Stimulated activated CD8-positive, alpha-beta memory T cell treated with anti-CD3 and anti-CD28 coated beads, Interleukin-12 subunit alpha, Interleukin-12 subunit beta, amount 100 ng/mL, for 1 hour (primary cell): Measurements from ENCODE around the gene TSPEAR.
"Not testable (repeated sequence)": the region's sequence is repeated elsewhere in the genome, so short reads cannot be mapped to it uniquely, and the experiment has no call there.

Source experiments
- DNase-seq: peaks from one replicate; pipeline ENCODE4 v3.0.0-alpha.2; 2020; ENCODE audit warnings: low read depth

Gene TSPEAR

GRCh38 chr21:44603109-44603875 is 108.1 kb downstream of the TSPEAR start:
- no peak for DNase-seq

- no peak for DNase-seq
Measured at GRCh38 chr21:44602463-44602850, 108.9 kb downstream of the TSPEAR start.

DNA sequence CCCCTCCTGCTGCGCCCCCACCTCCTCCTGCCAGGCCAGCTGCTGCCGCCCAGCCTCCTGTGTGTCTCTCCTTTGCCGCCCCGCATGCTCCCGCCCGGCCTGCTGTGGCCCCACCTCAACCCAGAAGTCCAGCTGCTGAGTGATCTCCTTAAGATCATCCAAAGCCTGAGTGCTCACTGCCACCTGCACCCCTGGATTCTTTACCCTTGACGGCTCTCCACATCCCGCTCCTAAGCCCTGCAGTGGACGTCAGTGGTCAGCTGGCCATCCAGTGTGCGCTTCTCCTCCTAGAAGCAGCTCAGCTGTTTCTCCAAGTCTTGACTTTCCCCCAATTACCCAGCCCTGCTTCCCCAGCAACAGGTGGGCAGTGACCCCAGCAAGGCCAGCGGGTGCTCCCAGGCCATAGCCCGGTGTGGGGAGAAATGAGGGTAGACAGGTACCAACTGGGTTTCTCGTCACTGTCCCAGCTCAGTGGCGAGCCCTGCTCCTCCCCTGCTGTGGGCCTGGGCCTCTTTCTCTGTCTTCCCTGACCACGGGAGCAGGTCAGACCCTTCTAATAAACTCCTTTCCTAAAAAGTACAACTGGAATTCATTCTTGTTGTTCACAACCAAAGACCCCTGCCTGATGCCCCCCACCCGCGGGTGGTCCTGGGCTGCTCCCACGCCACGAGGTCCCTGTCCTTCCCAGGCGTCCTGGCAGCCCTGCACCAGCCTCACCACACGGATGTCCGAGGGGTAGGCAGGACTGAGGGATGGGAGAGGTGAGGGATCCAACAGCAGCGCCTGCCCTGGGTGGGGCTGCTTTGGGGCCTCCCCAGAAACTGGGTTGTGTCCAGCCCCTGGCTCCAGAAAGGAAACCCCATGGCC is 109.5 kb downstream of the TSPEAR start:
- DNase-seq, result no peak

DNA sequence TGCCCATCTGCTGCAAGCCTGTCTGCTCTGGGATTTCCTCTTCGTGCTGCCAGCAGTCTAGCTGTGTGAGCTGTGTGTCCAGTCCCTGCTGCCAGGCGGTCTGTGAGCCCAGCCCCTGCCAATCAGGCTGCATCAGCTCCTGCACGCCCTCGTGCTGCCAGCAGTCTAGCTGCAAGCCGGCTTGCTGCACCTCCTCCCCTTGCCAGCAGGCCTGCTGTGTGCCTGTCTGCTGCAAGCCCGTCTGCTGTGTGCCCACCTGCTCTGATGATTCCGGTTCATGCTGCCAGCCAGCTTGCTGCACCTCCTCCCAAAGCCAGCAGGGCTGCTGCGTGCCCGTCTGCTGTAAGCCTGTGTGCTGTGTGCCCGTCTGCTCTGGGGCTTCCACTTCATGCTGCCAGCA is 110.3 kb downstream of the TSPEAR start:
- not testable (repeated sequence) for DNase-seq

GRCh38 chr21:44600118-44600978 is 111.0 kb downstream of the TSPEAR start, which contains the start of gene KRTAP10-7:
Gene KRTAP10-7, plus strand, starts transcription at chr21:44600597. Its CDS starts 25 bp downstream, at chr21:44600622.
- not testable (repeated sequence) for DNase-seq

DNA sequence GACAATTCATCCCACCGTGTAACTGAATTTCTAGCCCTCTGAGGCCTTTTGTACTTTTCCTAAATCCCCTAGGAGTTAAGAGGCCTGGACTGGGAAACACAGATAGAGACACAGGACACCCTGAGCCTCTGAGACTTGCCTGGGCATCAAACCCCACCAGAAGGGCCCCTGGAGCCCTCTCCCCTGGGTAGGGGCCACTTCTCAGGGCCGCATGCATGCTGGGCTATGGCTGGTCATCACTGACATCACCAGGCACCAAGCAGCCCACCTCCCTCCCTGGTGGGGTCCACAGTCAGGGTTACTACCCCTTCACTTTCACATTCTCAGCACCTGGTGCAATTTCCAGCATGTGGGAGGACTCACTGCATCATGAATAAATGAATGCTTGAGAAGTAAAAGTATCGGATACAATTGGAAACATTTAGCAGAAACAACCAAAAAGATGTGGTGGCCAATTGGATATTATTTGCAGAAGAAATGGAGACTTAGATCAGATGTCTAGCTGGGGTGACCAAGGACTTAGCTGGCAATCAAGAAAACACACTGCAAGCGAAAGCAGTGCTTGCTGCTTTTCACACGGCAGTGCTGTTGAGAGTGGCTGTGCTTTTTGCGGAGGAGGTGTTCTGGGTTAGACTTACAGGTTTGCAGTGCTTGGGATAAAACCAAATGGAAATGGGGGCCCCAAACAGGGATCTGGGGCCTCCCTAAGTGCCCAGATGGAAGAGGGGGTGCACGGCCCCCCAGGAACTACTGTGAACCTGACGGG is 111.9 kb downstream of the TSPEAR start:
- no peak for DNase-seq

- no peak for DNase-seq
Measured at GRCh38 chr21:44598061-44598460, 113.3 kb downstream of the TSPEAR start.

GRCh38 chr21:44596068-44596725 is 115.2 kb downstream of the TSPEAR start:
- DNase-seq, result no peak

DNA sequence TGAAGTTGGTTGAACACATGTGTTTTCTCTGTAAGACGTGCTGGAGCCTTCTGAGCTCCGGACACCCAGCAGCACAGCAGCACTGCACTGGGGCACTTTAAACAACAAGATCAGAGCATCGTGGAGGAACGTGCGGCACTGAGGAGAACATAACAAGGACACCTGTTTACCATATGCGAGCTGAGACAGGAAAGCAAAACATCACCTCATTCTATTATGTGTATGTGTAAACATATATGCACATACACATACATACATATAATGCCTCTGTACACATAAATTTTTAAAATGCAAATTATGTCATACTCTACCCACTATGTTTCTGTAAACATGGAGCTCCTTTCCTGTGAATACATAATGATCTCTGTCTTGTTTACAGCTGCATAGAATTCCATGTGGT is 115.8 kb downstream of the TSPEAR start:
- DNase-seq, result no peak

DNA sequence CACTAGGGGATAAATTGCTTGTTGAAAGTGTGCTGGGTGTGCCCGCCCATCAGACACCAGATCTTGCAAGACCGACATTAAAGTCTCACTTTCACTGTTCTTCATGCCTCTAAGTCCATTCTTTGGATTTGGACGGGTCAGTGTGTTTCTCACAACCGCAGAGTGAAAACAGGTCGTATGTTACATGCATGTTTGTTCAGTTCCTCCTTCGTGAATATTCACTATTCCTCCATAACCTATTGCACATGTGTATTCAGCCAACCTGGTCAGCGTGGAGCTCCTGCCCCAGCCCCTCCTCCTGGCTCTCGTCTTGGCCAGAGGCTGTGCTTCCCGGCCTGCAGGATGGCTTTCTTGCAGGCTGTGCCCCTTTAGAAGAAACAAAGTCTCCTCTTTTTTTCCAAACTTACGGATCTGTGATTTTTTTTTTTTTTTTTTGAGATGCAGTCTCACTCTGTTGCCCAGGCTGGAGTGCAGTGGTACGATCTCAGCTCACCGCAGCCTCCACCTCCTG is 116.9 kb downstream of the TSPEAR start:
- no peak for DNase-seq

DNA sequence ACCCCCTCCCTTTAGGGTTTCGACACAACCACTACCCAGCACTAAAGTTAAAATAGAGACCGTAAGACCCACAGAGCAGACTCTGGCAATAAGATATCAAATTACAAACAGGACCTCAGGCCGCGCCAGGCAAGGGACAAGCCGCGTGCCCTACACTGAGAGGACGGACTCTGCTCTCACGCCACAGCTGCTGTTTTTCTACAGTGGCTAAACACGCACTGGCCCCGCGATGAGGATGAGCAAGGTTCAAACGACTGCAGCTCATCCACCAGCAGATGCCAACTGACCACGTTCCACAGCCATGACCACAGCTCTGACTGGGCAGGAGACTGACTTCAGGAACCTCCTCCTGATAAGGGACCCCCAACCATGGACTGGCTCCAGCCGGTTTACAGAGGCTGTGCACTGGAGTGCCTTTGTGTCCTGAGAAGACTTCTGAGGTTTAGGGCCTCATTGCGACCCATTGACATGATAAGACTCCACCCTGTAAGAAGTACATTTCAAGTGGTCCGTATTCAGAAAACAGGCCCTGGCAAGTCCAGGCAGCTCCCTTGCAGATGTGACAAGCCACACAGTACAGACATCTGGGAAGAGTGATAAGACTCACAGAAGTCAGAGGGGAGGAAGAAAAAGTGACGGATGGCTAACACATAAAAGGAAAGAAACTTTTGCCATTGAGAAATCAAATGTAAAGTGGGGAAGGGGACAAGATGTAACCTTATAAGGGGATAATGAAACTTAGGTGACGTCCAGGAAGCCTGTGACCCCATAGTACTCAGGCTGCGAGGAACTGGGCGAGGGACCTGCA is 117.6 kb downstream of the TSPEAR start:
- no peak for DNase-seq

DNA sequence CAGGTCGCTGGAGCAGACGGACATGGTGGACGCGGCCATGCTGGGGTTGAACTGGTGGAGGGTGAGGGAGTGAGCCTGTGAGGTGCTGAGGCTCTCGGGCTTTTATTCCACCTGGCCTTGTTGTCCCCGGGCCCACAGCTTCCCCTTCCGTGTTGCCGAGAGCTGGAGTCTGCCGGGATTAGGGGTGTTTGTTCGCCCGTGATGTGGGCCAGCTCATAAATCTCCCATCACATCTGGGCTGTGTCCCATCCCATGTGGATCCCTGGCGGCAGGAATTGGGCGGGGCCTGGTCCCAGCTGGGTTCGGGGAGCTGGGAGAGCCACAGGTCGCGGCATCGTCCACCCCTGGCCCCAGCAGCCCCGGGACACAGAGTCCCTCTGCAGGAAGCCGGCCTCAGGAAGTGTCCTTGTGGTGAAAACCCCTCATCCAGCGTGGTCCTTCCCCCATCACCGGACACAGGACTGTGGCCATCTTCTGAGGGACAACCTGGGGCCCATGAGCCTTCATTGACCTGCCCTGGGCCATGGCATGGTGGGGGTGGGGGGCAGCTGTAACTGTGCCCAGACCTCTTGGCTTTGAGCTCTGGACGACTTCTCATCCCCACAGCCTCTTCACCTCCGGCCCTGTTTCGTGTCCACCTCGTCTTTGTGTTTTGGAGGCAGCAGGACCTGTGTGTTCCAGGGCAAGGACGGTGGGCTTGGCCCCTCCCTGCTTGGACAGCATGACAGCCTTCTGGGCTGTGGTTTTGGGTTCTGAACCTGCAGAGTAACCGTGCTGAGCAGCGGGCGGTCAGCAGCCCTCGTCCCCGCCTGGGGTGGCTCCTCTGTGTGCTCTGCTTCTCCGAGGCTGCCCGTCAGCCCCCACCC is 118.7 kb downstream of the TSPEAR start, which contains the start of gene KRTAP10-6:
Gene KRTAP10-6 (minus strand): TSS at position 60 of the 866 bp plus-strand sequence. CDS start 21 bp downstream, at position 39.
- no peak for DNase-seq

- DNase-seq, result not testable (repeated sequence)
Measured at GRCh38 chr21:44591801-44592130, 119.6 kb downstream of the TSPEAR start.

DNA sequence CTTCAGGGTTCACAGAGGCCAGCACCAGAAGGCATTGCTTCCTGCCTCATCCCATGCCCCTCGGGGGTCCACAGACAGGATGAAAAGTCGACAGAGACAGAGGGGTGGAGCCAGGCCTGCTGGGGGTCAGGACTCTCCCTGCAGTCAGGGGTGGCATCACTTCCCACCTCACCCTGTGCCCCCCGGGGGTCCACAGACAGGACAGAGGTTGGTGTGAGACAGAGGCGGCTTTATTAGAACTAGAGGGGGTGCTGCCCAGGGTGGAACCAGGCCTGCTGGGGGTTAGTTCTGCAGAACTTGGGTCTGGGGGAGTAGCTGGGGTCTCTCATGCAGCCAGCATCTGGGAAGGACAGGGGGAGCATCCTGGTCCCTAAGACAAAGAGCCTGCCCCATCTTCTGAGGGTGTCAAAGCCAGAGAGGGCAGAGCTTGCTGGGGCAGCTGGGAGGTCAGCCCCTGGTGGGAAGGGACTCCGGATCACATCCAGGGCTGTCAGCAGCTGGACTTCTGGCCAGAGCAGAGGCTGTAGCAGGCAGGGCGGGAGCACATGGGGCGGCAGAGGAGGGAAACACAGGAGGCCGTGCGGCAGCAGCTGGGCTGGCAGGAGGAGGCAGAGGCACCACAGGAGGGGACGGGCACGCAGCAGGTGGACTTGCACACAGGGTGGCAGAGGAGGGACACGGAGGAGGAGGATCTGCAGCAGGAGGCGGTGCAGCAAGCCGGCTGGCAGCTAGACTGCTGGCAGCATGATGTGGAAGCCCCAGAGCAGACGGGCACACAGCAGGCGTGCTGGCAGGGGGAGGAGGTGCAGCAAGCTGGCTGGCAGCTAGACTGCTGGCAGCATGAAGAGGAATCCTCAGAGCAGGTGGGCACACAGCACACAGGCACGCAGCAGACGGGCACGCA is 120.2 kb downstream of the TSPEAR start:
- DNase-seq, result not testable (repeated sequence)

GRCh38 chr21:44590311-44590721 is 121.1 kb downstream of the TSPEAR start:
- no peak for DNase-seq

DNA sequence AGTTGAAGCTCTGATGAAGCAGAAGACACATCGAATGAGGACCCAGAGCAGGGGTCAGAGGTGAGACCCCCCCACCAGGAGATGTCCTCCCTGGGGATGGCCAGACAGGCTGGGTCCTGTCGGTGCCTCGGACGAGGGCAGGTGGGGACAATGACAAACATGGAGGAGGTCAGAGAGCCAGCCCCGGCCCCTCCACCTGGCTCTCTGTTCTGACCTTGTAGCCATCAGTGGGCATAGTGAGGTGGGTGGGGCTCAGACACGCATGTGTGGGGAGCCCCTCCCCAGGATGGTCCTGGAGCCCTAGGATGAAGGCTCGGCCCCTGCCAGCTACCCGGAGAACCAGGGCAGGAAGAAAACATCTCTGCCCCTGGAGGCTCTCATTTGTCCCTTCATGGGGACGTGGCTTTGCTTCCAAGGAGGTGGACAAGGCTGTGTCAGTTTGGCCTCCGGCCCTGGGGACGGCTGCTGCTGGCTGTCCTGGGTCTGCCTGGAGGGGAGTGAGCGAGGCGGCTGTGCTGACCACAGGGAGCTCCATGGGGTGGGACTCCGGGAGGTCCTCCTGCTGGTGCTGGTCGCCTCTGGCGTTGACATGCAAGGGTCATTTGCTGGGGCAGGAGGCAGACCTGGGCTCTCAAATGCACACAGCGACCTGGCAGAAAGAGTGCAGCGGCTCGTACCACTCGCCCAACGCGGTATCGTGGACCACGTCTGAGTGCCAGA is 121.6 kb downstream of the TSPEAR start:
- DNase-seq, result no peak

DNA sequence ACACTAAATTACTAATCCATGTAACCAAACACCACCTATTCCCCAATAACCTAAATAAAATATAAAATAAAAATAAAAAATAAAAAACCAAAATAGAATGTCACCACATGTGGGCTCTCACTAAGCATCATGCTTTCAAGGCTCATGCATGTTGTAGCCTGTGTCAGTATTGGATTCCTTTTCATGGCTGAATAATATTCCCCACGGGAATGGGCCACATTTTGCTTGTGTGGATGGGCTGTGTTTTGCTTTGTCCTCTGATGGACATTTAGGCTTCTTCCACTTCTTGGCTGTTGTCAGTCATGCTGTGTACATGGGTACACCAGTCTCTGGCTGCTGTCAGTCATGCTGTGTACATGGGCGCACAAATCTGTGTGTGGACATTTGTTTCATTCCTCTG is 122.3 kb downstream of the TSPEAR start:
- DNase-seq, result no peak
